Stimulated activated CD4-positive, alpha-beta T cell treated with anti-CD3 and anti-CD28 coated beads, Interleukin-1b, Interleukin-23, amount 100 ng/mL, for 1 hour (primary cell): ENCODE results near the gene MOAP1.
"Not testable (repeated sequence)": the region's sequence is repeated elsewhere in the genome, so short reads cannot be mapped to it uniquely, and the experiment has no call there.

Experiments
- DNase-seq, 2 donors: peaks; one replicate each; pipeline ENCODE4 v3.0.0-alpha.2; 2020; ENCODE audit warnings: low read depth in 2 of 2

MOAP1 gene

DNA sequence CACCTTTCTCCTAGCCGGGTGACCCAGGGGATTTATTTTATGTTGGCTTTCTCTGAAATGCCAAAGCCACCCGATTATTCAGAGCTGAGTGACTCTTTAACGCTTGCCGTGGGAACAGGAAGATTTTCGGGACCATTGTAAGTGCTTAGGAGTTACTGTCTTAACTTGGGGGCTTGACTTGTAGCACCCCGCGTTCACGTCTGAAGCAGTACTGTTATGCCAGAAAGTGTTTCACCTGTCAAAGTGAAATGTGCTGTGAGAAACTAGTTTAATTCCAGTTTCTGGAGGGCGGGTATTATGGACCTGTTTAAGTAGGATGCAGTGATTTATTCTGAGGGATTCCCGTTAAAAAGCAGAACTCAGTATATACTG, 638 bp upstream of the MOAP1 start:
- DNase-seq, result no peak

DNA sequence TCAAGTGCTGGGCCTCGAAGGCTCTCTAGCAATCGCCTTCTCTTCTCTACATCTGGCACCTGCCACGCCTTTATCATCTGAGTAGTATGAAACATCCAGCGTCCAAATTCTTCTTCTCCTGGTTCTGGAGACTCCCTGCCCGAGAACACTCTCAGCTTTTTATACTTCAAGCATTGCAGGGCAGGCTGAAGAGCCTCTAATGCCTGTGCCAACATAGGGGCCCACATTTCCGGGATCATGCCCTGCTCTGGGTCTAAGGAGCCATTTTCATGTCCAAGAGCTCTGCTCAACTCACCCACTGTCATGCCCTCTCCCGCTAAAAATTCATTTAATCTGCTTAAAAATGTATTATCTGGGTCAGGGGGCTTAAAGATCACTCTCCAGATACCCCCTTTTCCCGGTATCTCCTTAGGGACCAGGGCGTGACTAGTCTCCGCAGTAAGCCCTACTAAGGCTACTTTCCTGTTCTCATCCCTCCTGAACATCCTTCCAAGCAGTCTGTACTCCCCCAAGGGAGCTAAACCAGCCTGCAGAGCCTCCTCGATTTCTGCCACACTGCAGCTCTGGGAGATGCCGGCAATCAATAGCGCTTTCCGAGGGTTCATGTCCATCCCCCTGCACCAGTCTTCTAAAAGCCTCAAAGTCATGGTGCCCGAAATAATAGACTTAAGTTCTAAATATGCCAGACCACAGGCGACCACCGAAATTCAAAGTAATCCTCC, 940 bp downstream of the MOAP1 start:
- no peak for DNase-seq

DNA sequence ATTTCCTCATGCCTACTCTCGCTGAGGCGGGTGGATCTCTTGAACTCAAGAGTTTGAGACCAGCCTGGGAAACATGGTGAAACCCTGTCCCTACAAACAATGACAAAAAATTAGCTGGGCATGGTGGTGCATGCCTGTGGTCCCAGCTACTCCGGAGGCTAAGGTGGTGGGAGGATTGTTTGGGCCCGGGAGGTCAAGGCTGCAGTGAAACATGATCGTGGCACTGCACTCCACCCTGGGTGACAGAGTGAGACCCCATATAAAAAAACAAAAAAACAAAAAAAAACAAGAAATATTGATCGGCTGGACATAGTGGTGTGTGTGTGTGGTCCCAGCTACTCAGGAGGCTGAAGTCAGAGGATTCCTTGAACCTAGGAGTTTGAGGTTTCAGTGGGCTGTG, 9.2 kb downstream of the MOAP1 start:
- no peak for DNase-seq

DNA sequence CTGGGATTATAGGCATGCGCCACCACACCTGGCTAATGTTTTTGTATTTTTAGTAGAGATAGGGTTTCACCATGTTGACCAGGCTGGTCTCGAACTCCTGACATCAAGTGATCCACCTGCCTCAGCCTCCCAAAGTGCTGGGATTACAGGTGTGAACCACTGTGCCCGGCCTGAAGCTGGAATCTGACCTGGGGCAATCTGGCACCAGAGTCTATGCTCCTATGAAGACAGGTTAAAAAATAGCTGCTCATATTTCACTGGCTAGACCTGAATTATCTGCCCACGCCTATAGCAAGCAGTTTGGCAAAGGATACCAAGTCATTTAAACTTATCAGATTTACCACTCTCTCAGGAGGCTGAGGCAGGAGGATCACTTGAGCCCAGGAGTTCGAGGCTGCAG, 10.0 kb downstream of the MOAP1 start:
- not testable (repeated sequence) for DNase-seq

DNA sequence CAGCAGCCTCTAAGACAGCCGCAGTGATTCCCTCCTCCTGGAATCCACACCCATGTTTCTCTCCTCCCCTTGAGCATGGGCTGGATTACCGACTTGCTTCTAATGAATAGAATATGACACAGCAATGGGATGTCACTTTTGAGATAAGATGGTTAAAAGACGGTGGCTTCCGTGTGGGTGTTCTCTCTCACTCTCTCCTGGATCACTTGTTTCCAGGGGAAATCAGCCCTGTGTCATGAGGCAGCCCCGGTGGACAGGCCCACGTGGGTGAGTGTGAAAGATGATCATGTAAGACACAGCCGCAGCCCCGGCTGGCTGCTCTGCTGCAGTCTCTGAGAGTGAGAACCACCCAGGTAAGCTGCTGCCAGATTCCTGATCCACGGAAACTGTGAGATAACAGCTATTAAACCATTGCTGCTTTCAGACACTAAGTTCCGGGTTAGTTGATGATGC, 10.7 kb downstream of the MOAP1 start:
- DNase-seq, result no peak

DNA sequence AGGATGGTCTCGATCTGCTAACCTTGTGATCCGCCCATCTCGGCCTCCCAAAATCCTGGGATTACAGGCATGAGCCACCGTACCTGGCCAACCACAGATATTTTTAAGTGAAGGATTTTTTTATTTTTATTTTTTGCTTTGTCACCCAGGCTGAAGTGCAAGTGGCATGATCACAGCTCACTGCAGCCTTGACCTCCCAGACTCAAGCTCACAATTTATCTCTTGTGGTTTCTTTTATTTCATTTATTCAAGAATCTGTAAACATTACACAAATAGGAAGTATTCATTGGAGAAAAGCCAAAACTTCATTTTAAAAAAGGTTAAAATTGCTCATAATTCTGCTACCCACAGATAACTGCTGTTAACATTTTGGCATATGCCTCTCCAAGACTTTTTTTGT, 13.3 kb downstream of the MOAP1 start:
- DNase-seq, result no peak

DNA sequence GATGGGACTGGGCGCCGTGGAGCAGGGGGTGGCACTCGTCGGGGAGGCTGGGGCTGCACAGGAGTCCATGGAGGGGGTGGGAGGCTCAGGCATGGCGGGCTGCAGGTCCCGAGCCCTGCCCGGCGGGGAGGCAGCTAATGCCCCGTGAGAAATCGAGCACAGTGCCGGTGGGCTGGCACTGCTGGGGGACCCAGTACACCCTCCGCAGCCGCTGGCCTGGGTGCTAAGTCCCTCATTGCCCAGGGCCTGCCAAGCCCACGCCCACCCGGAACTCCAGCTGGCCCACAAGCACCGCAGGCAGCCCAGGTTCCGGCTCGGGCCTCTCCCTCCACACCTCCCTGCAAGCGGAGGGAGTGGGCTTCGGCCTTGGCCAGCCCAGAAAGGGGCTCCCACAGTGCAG, 14.6 kb downstream of the MOAP1 start:
- not testable (repeated sequence) for DNase-seq

DNA sequence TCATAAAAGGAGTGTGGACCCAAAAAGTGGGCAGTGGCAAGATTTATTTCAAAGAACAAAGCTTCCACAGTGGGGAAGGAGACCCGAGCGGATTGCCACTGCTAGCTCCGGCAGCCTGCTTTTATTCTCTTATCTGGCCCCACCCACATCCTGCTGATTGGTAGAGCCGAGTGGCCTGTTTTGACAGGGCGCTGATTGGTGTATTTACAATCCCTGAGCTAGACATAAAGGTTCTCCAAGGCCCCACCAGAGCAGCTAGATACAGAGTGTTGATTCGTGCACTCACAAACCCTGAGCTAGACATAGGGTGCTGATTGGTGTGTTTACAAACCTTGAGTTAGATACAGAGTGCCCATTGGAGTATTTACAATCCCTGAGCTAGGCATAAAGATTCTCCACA, 15.1 kb downstream of the MOAP1 start:
- not testable (repeated sequence) for DNase-seq

DNA sequence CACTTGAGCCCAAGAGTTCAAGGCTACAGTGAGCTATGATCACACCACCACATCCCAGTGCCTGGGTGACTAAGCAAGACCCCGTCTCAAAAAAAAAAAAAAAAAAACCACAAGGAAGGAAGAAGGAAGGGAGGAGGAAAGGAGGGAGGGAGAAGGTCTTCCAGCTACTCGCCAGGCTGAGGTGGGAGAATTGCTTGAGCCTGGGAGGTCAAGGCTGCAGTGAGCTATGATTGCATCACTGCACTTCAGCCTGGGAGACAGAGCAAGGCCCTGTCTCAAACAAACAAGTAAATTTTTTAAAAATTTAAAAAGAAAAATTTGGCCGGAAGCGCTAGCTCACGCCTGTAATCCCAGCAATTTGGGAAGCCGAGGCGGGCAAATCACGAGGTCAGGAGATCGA, 16.1 kb downstream of the MOAP1 start:
- not testable (repeated sequence) for DNase-seq

DNA sequence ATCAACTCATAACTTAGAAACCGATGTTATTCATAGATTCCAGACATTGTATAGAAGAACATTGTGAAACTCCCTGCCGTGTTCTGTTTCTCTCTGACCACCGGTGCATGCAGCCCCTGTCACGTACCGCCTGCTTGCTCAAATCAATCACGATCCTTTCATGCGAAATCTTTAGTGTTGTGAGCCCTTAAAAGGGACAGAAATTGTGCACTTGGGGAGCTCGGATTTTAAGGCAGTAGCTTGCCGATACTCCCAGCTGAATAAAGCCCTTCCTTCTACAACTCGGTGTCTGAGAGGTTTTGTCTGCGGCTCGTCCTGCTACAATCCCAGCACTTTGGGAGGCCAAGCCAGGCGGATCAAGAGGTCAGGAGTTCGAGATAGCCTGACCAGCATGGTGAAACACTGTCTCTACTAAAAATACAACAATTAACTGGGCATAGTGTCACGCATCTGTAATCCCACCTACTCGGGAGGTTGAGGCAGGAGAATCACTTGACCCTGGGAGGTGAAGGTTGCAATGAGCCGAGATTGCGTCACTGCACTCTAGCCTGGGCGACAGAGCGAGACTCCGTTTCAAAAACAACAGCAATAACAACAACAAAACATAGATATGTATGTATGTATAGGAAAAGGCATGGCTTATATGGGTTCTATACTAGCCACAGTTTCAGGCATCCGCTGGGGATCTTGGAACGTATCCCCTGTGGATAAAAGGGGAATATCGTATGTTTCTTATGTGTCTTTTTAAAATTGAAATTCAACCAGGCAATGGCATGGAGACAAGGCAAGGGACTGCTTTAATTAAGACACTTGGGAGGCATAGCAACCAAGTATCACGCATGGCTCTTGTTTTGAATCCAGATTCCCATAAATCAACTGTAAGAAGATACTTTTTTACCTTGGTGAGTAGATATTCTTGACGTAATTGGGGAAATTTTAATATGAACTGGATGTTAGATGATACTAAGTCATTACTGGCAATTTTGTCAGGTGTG, 19.1 kb downstream of the MOAP1 start:
- DNase-seq, result not testable (repeated sequence)

DNA sequence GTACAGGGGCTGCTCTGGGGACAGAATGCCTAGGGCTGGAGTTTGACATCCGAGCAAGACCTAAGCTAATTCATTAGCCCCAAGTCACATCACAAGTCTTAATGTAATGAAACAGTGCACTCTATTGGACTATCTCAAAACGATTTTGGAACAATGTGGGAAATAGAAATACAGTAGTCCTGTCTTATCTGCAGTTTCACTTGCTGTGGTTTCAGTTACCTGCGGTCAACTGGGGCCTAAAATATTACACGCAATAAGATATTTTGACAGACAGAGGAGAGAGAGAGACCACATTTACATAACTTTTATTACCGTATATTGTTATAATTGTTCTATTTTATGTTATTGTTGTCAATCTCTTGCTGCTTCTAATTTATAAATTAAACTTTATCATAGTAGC, 21.1 kb downstream of the MOAP1 start:
- DNase-seq, result no peak

DNA sequence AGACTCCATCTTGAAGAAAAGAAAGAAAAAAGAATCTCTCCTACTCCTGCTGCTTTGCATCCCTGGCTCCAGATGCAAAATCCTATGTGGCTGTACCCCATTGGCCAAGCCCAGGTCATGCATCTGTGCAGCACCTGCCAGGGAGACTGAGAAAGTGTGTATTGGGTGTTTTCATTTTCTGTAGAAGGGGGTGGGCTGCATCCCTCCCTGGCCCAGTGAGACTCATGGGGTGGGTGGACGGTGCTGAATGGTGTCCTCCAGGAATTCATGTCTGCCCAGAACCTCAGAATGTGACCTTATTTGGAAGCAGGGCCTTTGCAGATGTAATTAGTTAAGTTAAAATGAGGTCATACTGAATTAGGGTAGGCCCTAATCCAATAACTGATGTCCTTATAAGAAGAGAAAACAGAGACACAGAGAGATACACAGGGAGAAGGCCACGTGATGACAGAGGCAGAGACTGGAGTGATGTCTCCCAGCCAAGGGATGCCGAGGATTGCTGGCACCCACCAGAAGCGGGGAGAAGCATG, 23.2 kb downstream of the MOAP1 start:
- DNase-seq, result no peak

DNA sequence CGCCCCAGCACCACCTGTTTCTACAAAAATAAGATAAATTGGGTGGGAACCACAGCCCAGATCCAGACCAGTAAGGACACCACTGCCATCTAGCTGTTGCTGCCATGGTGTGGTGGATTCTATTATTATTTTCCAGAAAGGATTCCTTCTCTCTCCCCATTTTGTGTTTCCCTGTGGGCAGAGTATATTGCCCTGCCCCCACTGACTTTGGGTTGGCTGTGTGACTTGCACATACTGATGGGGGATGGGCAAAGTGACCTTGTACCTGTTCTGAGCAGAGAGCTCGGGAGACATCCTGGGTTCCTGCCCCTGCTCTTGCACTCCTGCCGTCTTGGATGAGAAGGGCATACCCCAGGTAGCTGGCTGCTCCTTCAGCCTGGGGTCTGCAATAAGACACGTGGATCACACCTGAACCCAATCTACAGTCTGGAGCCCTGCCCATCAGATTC, 24.3 kb downstream of the MOAP1 start:
- DNase-seq, result no peak

DNA sequence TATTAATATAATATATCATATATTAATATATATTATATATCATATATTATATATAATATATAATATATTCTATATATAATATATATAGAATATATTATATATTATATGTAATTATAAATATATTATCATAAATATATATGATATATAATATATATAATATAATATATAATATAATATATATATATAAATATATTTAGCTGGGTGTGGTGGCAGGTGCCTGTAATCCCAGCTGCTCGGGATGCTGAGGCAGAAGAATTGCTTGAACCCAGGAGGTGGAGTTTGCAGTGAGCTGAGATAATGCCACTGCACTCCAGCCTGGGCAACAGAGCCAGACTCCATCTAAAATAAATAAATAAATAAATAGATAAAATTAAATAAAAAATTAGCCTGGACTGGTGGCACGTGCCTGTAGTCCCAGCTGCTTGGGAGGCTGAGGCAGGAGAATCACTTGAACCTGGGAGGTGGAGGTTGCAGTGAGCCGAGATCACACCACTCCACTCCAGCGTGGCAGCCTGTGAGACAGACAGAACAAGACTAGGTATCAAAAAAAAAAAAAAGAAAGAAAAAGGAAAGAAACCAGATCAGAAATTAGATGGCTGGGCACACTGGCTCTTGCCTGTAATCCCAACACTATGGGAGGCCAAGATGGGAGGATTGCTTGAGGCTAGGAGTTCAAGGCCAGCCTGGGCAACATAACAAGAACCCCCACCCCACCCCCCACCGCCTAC, 24.9 kb downstream of the MOAP1 start:
- DNase-seq, result not testable (repeated sequence)

DNA sequence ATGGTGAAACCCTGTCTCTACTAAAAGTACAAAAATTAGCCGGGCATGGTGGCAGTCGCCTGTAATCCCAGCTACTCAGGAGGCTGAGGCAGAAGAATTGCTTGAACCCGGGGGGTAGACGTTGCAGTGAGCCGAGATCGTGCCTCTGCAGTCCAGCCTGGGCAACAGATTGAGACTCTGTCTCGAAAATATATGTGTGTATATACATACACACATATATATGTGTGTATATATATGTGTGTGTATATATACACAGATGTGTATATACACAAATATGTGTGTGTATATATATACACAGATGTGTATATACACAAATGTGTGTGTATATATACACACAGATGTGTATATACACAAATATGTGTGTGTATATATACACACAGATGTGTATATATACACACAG, 26.3 kb downstream of the MOAP1 start:
- DNase-seq, result not testable (repeated sequence)

DNA sequence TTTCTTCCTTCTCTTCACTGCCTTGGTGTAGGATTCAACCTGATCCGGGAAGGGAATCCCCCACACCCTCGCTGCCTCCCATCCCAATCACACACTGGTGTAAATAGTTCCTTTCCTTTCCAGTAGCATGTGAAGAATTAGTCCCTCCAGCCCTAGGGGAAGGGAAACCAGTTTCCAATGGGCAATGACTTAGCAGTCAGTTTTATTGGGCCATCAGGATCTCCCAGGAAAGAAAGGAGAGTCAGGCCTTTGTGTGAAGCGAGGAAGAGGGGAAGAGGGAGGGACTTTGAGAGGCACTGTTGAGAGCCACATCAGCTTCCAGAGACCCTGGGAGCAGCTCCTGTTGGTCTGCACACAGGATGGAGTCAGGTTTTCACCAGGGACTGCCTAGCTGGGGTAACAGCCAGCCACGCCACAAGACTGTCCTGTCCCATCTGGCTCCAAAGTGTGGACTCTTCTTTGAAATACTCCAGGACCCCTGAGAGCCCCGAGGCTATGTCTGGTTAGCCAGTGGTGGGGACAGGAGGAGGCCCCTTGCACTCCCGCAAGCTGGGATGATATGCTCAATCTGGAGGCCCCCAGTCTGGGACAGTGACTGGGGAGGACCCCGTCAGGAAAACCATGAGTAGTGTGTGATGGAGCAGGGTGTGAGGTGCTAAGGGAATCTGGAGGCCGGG, 27.9 kb downstream of the MOAP1 start:
- DNase-seq, result no peak

DNA sequence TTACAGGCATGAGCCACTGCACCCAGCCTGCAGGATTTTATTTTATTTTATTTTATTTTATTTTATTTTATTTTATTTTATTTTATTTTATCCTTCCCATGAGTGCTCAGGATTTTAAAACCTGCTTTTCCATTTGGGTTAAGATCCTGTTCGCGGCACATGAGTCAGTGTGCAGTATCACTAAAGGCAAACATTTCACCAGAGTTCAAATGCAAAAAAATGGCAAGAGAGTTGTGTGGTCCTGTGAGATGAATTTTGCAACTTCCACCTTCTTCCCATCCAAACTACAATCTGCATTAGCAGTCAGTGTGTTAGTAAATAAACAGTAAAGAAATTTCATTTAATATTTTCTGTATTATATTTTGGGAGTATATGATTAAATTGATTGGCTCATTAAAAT, 29.0 kb downstream of the MOAP1 start:
- DNase-seq, result no peak

DNA sequence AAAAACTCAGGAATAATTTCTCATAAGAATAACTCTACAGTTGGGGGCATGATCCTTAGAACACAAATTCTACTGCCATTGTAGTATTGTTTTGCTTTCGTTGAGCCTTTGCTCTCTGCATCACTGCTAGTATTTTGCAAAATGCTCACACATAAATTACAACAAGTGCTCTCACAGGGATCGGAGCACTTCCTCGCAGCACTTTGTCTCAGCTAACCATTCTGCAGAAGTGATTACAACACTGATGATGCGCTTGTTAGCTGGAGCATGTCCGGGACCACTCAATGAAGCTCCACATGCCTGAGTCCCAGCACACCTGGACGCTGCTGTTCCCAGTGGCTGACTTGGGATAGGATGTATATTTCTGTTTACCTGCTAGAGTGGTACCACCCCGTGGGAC, 31.6 kb downstream of the MOAP1 start:
- DNase-seq, result no peak

DNA sequence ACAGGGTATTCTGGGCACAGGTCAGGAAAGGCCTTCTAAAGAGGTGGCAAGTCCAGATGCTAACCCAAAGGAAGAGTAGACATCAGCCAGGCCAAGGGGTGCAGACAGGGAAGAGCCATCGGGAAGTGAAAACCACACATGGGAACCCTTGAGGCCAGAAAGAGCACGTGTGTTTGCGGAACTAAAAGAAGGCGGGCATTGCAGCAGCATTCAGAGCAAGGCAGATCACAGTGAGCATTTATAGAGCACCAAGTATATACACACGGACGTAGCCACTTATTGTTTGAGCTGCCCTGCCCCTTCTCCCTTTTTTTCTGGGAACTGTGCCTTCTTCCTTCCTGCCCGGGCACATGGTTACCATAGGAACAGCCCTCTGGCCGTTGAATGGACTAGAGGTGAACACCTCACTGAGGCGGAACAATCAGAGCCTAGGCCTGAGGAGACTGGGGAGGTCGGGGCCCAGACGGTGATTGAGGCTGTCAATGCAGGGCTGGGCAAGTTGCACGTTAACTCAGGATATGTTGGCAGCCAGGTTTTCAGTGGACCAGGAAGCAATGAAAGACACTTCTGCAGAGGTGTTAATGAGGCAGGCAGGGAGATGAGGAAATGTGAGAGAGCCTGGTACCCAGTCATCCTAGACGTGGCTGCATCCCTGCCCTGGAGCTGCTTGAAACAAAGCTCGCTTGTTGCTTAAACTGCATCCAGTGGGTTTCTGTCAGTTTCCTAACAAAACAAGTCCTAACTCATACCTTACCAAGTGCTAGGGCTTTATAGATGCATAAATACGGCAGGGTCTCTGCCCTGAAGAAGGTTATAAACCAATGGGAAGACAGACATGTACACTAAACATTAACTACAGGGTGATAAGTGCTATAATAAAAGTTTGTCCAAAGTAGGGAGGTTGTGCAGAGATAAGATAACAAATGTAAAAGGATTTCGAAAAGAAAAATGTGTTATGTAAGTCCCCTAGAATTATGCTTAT, 34.2 kb downstream of the MOAP1 start:
- DNase-seq, result no peak

DNA sequence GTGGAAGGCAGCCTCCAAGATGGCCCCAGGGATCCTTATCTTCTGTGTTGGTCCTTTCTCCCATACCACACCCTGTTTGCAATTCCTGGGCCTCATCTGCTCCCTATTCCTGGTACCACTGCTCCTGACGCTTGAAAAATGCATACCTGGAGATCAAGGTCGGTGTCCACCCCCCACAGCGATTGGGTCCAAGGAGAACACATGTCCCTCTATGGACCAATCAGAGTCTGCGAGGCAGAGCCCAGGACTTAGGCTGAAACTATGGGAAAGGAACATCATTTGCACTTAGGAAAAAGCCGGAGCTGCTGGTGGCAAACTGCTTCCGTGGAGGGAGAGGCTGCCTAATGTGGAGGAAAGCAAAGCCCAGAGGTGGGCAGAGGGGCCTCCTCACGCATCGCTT, 35.7 kb downstream of the MOAP1 start:
- no peak for DNase-seq
